ENCODE results near the gene DSPP. TPM values are rescaled to one million over a fixed set of nuclear protein-coding genes. Genes with fewer than 3 reads are reported as not detected.

DSPP gene
- total RNA-seq, 4 donors from 2014 or later = not detected

DNA sequence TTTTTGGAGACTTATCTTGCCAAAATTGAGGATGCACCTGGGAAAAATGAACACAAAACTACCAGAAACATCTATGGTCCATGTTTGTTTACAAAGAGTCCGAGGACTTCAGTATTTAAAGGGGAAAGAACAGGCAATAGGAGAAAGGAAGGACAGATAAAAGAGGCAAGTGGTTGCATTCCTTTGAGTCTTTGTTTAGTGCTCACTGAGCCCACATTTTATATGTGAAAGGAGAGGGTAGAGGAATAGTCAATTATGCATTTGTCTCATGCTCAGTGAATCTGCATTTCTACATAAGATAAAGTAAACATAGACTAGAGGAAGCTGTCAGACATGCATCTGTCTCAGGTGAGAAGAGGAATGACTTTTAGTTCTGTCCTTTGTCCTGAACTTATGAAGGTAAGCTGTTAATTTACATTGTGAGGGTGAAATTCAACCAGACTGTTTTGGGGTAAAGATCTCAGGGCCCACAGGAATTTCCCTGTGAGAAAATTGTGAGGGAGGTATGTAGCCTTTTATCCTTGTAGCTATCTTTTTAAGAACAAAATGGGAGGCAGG lies 46.2 kb downstream of the DSPP start:
- no peak for TF ChIP-seq POLR2A (IDR thresholded peaks at IDR 0.05; ENCODE audit: low read depth)
- TF ChIP-seq, protein P1, sequence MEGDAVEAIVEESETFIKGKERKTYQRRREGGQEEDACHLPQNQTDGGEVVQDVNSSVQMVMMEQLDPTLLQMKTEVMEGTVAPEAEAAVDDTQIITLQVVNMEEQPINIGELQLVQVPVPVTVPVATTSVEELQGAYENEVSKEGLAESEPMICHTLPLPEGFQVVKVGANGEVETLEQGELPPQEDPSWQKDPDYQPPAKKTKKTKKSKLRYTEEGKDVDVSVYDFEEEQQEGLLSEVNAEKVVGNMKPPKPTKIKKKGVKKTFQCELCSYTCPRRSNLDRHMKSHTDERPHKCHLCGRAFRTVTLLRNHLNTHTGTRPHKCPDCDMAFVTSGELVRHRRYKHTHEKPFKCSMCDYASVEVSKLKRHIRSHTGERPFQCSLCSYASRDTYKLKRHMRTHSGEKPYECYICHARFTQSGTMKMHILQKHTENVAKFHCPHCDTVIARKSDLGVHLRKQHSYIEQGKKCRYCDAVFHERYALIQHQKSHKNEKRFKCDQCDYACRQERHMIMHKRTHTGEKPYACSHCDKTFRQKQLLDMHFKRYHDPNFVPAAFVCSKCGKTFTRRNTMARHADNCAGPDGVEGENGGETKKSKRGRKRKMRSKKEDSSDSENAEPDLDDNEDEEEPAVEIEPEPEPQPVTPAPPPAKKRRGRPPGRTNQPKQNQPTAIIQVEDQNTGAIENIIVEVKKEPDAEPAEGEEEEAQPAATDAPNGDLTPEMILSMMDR (IDR thresholded peaks at IDR 0.05) = no peak
- TF ChIP-seq EP300 (IDR thresholded peaks at IDR 0.05) = no peak
- TF ChIP-seq POLR2AphosphoS5 (IDR thresholded peaks at IDR 0.05) = no peak
- no peaks in the 10 kb centered on the region for H3K27me3 ChIP-seq
- H3K36me3 ChIP-seq = no peaks in the 10 kb centered on the region
- H3K9me3 ChIP-seq = no peaks in the 10 kb centered on the region
- WGBS = 60% methylated on average over 1 of the region's 1 CpG
- intact Hi-C loops (cut with DNase I) = no loop called here
- DNase-seq (ENCODE audit: extremely low spot score) = no peak
- no peak overlapping the region for H3K4me3 ChIP-seq
- peaks cover 4 to 12% (median 5%) of the 10 kb centered on the region in 4 donors for H3K4me1 ChIP-seq
- no peak overlapping the region for H3K27ac ChIP-seq (replicated peaks in 1 of 4)

DNA sequence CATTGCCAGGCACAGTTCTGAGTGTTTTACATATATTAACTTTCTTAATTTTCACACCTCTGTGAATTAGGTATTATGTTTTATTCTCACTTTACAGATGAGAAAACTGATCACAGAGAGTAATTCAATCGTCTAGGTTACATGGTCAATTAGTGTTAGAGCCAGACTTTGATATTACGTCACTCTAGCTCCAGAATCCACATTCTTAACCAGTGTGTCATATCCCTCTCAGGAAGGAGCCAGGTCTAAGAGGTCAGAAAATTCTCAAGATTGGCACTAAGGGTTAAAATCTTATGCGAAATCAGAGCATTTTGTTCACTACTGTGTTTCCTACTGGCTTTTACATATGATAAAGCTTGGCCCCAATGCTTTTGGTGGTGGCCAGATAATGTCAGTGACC lies 49.2 kb downstream of the DSPP start:
- DNase-seq (ENCODE audit: extremely low spot score) = no peak
- Histone ChIP-seq H3K36me3 (no peaks in the 10 kb centered on the region), H3K4me3 (no peak overlapping the region), H3K9me3 (no peaks in the 10 kb centered on the region), H3K27ac (replicated peaks in 1 of 4) (no peak overlapping the region), H3K27me3 (no peaks in the 10 kb centered on the region), H3K4me1 (peaks cover 4 to 16% (median 9%) of the 10 kb centered on the region in 4 donors)
- intact Hi-C loops (cut with DNase I) = no loop called here
- TF ChIP-seq, protein P1 (IDR thresholded peaks at IDR 0.05) = no peak
- TF ChIP-seq POLR2A (IDR thresholded peaks at IDR 0.05; ENCODE audit: low read depth) (no peak), POLR2AphosphoS5 (IDR thresholded peaks at IDR 0.05) (no peak), EP300 (IDR thresholded peaks at IDR 0.05) (no peak)
- WGBS = 75% methylated on average over 3 of the region's 3 CpGs

DNA sequence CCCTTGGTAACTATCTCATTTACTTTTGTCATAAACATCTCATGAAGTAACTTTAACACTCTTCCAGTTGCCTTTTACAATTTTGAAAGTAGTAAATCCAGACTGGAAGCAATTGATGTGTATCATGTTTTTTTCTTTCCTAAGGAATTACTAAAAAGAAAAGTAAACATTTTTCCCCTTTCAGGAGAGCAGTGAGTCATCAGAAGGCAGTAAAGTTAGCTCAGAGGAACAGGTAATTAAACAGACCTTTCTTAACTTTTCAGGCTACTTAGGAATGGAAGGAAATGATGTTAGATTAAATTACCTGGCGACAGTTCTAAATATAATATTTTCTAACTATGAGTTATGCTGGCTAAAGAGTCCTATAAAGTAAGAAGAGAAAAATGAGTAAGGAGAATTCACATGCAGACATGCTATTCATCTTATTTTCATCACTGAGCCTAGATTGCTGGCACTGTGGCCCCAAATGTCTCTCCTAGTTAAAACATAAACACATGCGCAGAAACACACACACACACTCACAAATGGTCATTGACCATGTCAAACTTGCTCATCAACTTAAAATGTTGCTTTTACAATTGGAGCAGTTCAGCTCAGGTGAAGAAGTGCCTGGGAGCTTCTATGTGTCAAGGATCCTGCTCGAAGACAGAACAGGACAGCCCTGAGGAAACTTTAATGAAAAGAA lies 51.1 kb downstream of the DSPP start:
- H3K9me3 ChIP-seq = no peaks in the 10 kb centered on the region
- no peak overlapping the region for H3K4me3 ChIP-seq
- 32% methylated on average over 3 of the region's 3 CpGs for WGBS
- intact Hi-C loops (cut with DNase I) = no loop called here
- H3K4me1 ChIP-seq = peaks cover 4 to 16% (median 9%) of the 10 kb centered on the region in 4 donors
- TF ChIP-seq EP300 (IDR thresholded peaks at IDR 0.05) (no peak), POLR2A (IDR thresholded peaks at IDR 0.05; ENCODE audit: low read depth) (no peak), POLR2AphosphoS5 (IDR thresholded peaks at IDR 0.05) (no peak)
- TF ChIP-seq, protein P1 (IDR thresholded peaks at IDR 0.05) = no peak
- H3K36me3 ChIP-seq = no peaks in the 10 kb centered on the region
- no peak overlapping the region for H3K27ac ChIP-seq (replicated peaks in 1 of 4)
- DNase-seq (ENCODE audit: extremely low spot score) = no peak
- H3K27me3 ChIP-seq = no peaks in the 10 kb centered on the region

DNA sequence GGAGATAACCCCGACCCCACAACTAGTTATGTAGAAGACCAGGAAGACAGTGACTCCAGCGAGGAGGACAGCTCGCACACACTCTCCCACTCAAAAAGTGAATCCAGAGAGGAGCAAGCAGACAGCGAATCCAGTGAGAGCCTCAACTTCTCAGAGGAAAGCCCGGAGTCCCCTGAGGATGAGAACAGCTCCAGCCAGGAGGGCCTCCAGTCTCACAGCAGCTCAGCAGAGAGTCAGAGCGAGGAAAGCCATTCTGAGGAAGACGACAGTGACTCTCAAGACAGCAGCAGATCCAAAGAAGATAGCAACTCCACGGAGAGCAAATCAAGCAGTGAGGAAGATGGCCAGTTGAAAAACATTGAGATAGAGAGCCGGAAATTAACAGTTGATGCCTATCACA lies 54.5 kb downstream of the DSPP start:
- TF ChIP-seq, protein P1 (IDR thresholded peaks at IDR 0.05) = no peak
- TF ChIP-seq POLR2A (IDR thresholded peaks at IDR 0.05; ENCODE audit: low read depth) = no peak
- no peak for TF ChIP-seq EP300 (IDR thresholded peaks at IDR 0.05)
- no peak for TF ChIP-seq POLR2AphosphoS5 (IDR thresholded peaks at IDR 0.05)
- H3K9me3 ChIP-seq = no peaks in the 10 kb centered on the region
- H3K27me3 ChIP-seq = no peaks in the 10 kb centered on the region
- DNase-seq (ENCODE audit: extremely low spot score) = no peak
- no peak overlapping the region for H3K4me3 ChIP-seq
- H3K36me3 ChIP-seq = no peaks in the 10 kb centered on the region
- WGBS = 86% methylated on average over 9 of the region's 9 CpGs
- peaks cover 4 to 16% (median 9%) of the 10 kb centered on the region in 4 donors for H3K4me1 ChIP-seq
- no peak overlapping the region for H3K27ac ChIP-seq (replicated peaks in 1 of 4)
- intact Hi-C loops (cut with DNase I) = no loop called here

Other genes starting within 250 kb of the DSPP start
- 10 to 100 TPM; 35.7 to 68.9 (median 52.6) TPM for gene HSD17B11, start 217.3 kb upstream of the DSPP start, total RNA-seq
- 10 to 100 TPM; 15.1 to 26.6 (median 21.3) TPM for gene NUDT9, start 186.0 kb upstream of the DSPP start, total RNA-seq
- 1,000 to 10,000 TPM; 1,380 to 2,231 (median 1,856) TPM for gene SPARCL1, start 79.2 kb upstream of the DSPP start, total RNA-seq
- not detected for gene DMP1, start 41.8 kb downstream of the DSPP start, total RNA-seq
- not detected for gene IBSP, start 191.0 kb downstream of the DSPP start, total RNA-seq
- not detected for gene MEPE, start 224.4 kb downstream of the DSPP start, total RNA-seq